ENCODE data around the gene KCNIP4. TPM values are rescaled to one million over a fixed set of nuclear protein-coding genes. Genes with fewer than 3 reads are reported as not detected.

The KCNIP4 gene
- total RNA-seq, 2 donors from 2014 or later, result 1.2 TPM; not detected in 1

DNA sequence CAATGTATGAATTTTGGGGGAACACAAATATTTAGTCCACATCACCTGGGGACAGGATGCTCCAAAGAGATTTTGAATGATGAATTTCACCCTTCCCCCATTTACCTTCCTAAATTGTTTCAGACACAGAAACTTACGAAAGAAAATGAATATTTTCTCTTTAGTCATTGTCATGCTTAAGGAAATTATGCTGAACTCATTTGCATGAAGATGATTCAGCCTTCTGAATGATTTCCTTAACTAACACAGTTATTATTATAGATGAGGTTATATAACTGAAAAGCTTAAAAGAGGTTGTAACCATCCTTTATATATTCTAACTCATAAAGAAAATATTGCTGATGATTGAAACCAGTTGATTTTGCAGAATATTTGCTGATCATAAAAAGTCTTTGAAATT is 61.1 kb downstream of the KCNIP4 start:
- H3K4me3 ChIP-seq, result no peak overlapping the region
- TF ChIP-seq, protein P1, sequence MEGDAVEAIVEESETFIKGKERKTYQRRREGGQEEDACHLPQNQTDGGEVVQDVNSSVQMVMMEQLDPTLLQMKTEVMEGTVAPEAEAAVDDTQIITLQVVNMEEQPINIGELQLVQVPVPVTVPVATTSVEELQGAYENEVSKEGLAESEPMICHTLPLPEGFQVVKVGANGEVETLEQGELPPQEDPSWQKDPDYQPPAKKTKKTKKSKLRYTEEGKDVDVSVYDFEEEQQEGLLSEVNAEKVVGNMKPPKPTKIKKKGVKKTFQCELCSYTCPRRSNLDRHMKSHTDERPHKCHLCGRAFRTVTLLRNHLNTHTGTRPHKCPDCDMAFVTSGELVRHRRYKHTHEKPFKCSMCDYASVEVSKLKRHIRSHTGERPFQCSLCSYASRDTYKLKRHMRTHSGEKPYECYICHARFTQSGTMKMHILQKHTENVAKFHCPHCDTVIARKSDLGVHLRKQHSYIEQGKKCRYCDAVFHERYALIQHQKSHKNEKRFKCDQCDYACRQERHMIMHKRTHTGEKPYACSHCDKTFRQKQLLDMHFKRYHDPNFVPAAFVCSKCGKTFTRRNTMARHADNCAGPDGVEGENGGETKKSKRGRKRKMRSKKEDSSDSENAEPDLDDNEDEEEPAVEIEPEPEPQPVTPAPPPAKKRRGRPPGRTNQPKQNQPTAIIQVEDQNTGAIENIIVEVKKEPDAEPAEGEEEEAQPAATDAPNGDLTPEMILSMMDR (IDR thresholded peaks at IDR 0.05), result no peak
- TF ChIP-seq POLR2A (IDR thresholded peaks at IDR 0.05) (no peak), POLR2AphosphoS5 (IDR thresholded peaks at IDR 0.05) (no peak)
- no peak for DNase-seq (ENCODE audit: low spot score)
- H3K4me1 ChIP-seq (replicated peaks), result no peaks in the 10 kb centered on the region
- no peaks in the 10 kb centered on the region for H3K36me3 ChIP-seq
- no peaks in the 10 kb centered on the region for H3K9me3 ChIP-seq
- intact Hi-C loops (cut with DNase I), result no loop called here
- H3K27ac ChIP-seq, result no peak overlapping the region
- H3K27me3 ChIP-seq (replicated peaks; ENCODE audit: insufficient read depth), result no peaks in the 10 kb centered on the region
- WGBS, result 87% methylated on average over 1 of the region's 1 CpG

DNA sequence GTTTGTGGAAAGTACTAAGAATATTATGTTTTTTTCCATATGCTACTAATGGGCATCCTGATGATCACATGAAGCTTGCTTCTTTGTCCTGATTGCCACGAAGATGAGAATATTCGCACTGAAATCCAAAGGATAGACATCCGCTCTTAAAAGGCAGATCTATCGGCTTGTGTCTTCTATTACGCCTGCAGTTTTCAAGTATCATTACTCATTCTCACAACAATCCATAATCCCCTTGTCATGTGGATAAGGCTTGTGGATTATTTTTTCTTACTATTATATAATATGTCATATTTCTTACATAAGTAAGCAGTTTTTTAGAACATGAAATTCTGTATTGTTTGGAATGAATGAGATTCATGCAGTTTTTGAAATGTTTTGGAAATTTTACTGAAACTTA is 62.8 kb downstream of the KCNIP4 start:
- H3K27ac ChIP-seq, result no peak overlapping the region
- no peaks in the 10 kb centered on the region for H3K27me3 ChIP-seq (replicated peaks; ENCODE audit: insufficient read depth)
- WGBS, result 87% methylated on average over 5 of the region's 5 CpGs
- no peak for DNase-seq (ENCODE audit: low spot score)
- no peak overlapping the region for H3K4me3 ChIP-seq
- H3K9me3 ChIP-seq, result no peaks in the 10 kb centered on the region
- TF ChIP-seq POLR2AphosphoS5 (IDR thresholded peaks at IDR 0.05) (no peak), POLR2A (IDR thresholded peaks at IDR 0.05) (no peak)
- TF ChIP-seq, protein P1 (IDR thresholded peaks at IDR 0.05), result no peak
- intact Hi-C loops (cut with DNase I), result no loop called here
- no peaks in the 10 kb centered on the region for H3K36me3 ChIP-seq
- H3K4me1 ChIP-seq (replicated peaks), result no peaks in the 10 kb centered on the region

DNA sequence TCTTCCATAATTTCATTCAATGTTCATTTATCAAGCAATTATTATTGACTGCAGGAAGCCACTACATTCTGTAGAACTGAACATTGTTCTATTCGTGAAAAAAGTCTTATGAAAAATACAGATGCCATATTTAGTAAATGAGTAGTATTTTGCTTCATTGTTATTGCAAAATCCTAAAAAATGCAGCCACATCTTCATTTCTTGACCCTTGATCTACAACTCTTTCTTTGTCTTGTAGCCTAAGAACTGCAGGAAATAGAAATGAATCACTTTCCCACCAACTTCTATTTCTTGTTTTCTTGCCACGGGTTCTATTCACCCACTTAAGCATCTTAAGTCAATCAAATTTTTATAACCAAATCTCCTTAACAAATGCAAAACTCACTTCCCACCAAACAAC is 63.3 kb downstream of the KCNIP4 start:
- Histone ChIP-seq H3K4me1 (replicated peaks) (no peaks in the 10 kb centered on the region), H3K27me3 (replicated peaks; ENCODE audit: insufficient read depth) (no peaks in the 10 kb centered on the region), H3K9me3 (no peaks in the 10 kb centered on the region), H3K36me3 (no peaks in the 10 kb centered on the region), H3K27ac (no peak overlapping the region), H3K4me3 (no peak overlapping the region)
- TF ChIP-seq POLR2AphosphoS5 (IDR thresholded peaks at IDR 0.05), result no peak
- no peak for TF ChIP-seq POLR2A (IDR thresholded peaks at IDR 0.05)
- TF ChIP-seq, protein P1 (IDR thresholded peaks at IDR 0.05), result no peak
- no peak for DNase-seq (ENCODE audit: low spot score)
- 76% methylated on average over 2 of the region's 2 CpGs for WGBS
- intact Hi-C loops (cut with DNase I), result no loop called here

DNA sequence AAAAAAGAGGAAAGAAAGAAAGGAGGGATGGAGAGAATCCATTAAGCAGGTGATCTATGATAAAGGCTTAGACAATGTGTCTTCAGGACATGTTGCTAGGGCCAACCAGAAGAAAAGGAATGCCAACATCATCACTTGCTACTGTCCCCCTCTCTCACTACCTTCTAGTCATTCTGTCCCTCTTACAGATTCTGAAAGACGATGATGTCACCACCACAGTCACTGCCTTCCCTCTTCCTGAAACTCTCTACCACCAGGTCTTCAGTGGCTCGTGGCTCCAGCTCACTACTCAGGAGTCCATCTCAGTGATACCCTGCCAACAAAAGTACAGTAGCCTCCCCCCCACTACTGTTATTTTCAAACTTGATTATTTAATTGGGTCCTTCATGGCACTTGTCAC is 64.0 kb downstream of the KCNIP4 start:
- DNase-seq (ENCODE audit: low spot score), result no peak
- Histone ChIP-seq H3K4me3 (no peak overlapping the region), H3K9me3 (no peaks in the 10 kb centered on the region), H3K27ac (no peak overlapping the region), H3K36me3 (no peaks in the 10 kb centered on the region), H3K27me3 (replicated peaks; ENCODE audit: insufficient read depth) (no peaks in the 10 kb centered on the region), H3K4me1 (replicated peaks) (no peaks in the 10 kb centered on the region)
- TF ChIP-seq, protein P1 (IDR thresholded peaks at IDR 0.05), result no peak
- TF ChIP-seq POLR2A (IDR thresholded peaks at IDR 0.05), result no peak
- no peak for TF ChIP-seq POLR2AphosphoS5 (IDR thresholded peaks at IDR 0.05)
- intact Hi-C loops (cut with DNase I), result no loop called here
- 93% methylated on average over 2 of the region's 2 CpGs for WGBS

DNA sequence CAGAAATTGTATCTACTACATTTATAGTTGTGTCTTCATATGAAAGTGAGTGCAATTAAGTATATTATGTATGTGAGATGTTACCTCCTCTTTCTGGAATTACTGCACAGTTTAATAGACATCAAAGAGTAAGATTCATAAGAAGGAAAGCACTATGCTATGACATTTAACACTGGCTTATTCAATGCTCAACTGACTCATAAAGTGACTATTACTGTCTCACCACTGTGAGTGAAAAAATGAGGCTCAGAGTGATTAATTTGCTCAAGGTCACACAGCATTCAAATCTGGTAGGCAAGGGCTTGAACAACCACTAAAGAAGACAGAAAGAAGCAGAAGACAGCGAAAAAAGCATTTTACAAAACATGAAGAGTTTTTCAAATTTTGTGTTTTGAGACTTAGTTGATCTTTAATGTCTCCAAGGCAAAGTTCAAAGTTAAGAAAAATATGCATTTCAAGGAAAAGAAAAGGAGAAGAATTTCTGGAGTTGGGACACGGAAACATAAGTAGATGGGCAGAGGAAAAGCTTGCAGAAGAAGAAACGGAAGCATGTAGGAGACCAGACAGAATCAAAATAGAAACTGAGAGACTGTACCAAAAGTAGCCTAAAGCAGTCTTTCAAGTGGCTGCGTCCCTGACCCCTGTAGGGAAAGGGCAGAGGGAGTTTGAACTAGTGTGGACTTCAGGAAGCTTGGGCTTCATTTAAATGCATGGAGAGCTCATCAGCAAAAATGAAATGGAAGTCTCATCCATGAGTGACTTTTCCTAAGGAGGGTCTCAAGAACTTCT is 66.3 kb downstream of the KCNIP4 start:
- no peak for DNase-seq (ENCODE audit: low spot score)
- no peaks in the 10 kb centered on the region for H3K4me1 ChIP-seq (replicated peaks)
- no peaks in the 10 kb centered on the region for H3K36me3 ChIP-seq
- TF ChIP-seq POLR2AphosphoS5 (IDR thresholded peaks at IDR 0.05) (no peak), POLR2A (IDR thresholded peaks at IDR 0.05) (no peak)
- TF ChIP-seq, protein P1 (IDR thresholded peaks at IDR 0.05), result no peak
- H3K27me3 ChIP-seq (replicated peaks; ENCODE audit: insufficient read depth), result no peaks in the 10 kb centered on the region
- intact Hi-C loops (cut with DNase I), result no loop called here
- WGBS, result 82% methylated on average over 4 of the region's 4 CpGs
- H3K9me3 ChIP-seq, result no peaks in the 10 kb centered on the region
- H3K4me3 ChIP-seq, result no peak overlapping the region
- H3K27ac ChIP-seq, result no peak overlapping the region
